Measurements from ENCODE around the gene NVL.

- TF ChIP-seq CTCF (IDR thresholded peaks at IDR 0.05) = no peak
- TF ChIP-seq POLR2A (IDR thresholded peaks at IDR 0.05) = no peak
- no peak for TF ChIP-seq POLR2AphosphoS5 (IDR thresholded peaks at IDR 0.05)
- TF ChIP-seq EP300 (IDR thresholded peaks at IDR 0.05) = no peak
Measured at GRCh38 chr1:224264321-224264720, 65.7 kb downstream of the NVL start.

Measured in gastroesophageal sphincter (tissue), 3 donors.